Amniotic stem cell (primary cell): ENCODE results near the gene SAP30L.

Source experiments
- DNase-seq: peaks from one replicate; lab custom pipeline; 2025; lab: John Stamatoyannopoulos, UW

Gene SAP30L

GRCh38 chr5:154509784-154510555 lies 64.2 kb downstream of the SAP30L start:
- DNase-seq, result no peak
